Measurements from ENCODE around the gene CPEB2. TPM values are rescaled to one million over a fixed set of nuclear protein-coding genes. Genes with fewer than 3 reads are reported as not detected.

CPEB2 gene
- total RNA-seq, result 14.9 and 27.8 TPM in 2 replicates

- no peak for DNase-seq (ENCODE audit: extremely low read depth, low read depth, low spot score)
These were observed at the start of gene CPEB2 for GRCh38 chr4:15001869-15002658. Gene CPEB2, plus strand, starts transcription at chr4:15002481. Its CDS starts 193 bp downstream, at chr4:15002674.

DNA sequence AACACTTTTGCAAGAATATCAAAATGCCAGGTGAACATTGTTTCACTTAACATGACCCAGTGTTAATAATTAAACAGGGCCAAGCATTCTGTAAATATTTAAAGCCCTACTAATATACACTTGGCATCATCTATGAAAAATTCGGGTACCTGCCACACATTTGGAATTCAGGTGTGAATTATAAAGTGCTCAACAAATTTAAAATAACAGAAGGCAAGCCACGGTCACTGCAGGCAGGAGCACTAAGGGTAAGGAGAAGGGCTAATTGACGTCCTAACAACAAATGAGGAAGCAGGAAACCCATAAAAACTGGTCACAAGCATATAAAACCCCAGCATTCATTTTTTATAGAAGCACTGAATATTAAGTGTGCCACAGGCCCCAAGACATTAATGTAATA lies 43.8 kb upstream of the CPEB2 start:
- DNase-seq (ENCODE audit: extremely low read depth, low read depth, low spot score), result no peak

DNA sequence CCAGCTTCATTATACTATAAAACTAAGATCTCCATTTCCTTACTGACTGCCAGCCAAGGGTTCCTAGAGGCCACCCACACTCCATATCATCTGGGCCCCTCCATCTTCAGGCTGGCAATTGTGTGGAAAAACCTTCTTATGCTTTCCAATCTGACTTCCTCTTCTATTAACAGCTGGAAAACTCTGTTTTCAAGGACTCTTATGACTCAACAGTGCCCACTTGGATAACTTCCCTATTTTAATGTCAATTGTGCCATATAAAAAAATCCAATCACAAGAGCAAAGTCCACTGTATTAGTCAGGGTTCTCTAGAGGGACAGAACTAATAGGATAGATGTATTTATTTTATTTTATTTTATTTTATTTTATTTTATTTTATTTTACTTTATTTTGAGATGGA lies 41.0 kb upstream of the CPEB2 start:
- no peak for DNase-seq (ENCODE audit: extremely low read depth, low read depth, low spot score)

DNA sequence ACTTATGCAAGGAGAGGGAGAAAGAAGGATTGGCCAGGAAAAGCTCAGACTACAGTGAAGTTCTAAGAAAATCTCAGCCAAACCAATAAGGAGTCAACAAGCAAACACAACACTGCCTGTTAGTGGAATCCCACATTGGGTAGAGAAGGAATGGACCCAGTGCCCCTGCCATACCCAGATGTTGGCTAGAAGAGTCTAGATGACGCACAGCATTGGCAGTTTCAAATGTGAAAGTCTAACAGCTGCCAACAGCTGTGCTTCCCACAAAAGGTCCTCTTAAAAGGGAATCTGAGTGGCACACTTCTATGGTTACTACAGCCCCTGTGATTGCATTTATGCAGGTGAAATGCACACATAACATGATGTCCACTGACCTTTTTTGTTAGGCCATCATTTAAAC lies 37.2 kb upstream of the CPEB2 start:
- no peak for DNase-seq (ENCODE audit: extremely low read depth, low read depth, low spot score)

DNA sequence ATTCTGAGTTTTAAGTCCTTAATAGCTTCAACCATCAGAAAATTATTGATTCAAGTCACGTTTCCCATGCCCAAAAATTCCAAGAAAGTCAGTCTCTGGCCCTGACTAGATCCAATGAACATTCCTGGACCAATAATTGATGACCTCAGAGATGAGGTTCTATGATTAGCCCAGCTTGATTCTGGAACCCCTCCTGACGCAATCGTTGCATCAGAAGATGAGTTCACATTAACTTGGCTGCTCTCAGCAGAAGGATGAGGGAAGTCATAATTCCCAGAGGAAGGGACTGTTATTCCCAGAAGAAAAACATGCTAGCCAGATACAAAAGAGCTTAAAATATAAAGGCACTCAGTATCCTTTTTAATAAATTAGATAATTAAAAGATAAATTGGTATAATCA lies 34.3 kb upstream of the CPEB2 start:
- DNase-seq (ENCODE audit: extremely low read depth, low read depth, low spot score), result no peak

- no peak for DNase-seq (ENCODE audit: extremely low read depth, low read depth, low spot score)
These were observed 24.5 kb upstream of the CPEB2 start for GRCh38 chr4:14977830-14978229.

DNA sequence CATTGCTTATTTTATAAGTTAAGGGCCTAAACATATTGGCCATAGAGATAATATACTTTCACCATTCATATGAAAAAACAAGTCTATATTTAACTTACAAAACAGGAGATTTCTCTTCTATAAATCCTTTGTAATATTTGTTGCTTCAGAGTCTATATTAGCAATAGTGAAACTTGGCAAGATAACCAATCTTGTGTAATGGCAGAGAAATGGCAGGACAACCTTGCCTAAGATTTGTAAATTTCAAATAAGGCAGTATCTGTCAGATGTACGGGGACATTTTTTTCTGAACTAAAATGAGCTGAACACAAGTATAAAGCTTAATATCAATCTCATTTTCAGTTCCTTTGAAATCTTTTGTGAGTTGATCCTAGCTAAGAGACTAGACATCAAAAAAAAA lies 17.8 kb upstream of the CPEB2 start:
- no peak for DNase-seq (ENCODE audit: extremely low read depth, low read depth, low spot score)

- DNase-seq (ENCODE audit: extremely low read depth, low read depth, low spot score), result no peak
These were observed 17.1 kb upstream of the CPEB2 start for GRCh38 chr4:14985161-14985560.

DNA sequence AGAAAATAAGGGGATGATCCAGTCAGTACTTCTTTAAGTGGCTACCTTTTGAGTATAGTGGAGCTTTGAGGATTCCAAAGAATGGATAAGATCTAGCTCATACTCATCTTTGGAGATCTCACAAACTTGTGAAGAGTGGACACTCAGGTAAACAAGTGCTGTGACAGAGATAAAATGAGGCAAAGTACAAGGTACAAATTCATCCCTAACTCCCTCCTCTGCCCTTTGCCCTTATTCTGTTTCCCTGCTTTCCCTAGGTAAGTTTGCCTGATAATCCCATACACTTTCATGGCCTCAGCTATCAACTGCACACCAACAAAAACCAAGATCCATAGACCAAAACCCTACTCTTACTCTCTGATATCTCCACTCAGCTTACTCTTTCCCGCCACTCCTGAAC lies 16.4 kb upstream of the CPEB2 start:
- DNase-seq (ENCODE audit: extremely low read depth, low read depth, low spot score), result no peak

GRCh38 chr4:14987054-14987453 lies 15.2 kb upstream of the CPEB2 start:
- DNase-seq (ENCODE audit: extremely low read depth, low read depth, low spot score), result no peak

DNA sequence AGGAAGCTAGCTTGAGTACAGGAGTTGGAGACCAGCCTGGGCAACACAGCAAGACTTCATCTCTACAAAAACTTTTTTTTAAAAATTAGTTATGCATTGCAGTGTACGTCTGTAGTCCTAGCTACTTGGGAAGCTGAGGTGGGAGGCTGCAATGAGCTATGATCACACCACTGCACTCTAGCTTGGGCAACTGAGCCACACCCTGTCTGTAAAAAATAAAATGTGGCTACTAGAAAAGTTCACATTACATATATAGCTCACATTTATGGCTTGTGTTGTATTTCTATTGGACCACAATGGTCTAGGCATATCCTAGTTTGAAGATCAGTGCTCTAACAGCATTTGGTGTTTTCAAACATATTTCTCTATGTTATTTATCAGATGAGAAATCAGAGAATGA lies 11.8 kb upstream of the CPEB2 start:
- no peak for DNase-seq (ENCODE audit: extremely low read depth, low read depth, low spot score)

- DNase-seq (ENCODE audit: extremely low read depth, low read depth, low spot score), result no peak
These were observed 8.0 kb upstream of the CPEB2 start for GRCh38 chr4:14994242-14994641.

- DNase-seq (ENCODE audit: extremely low read depth, low read depth, low spot score), result no peak
These were observed 923 bp upstream of the CPEB2 start for GRCh38 chr4:15001248-15001868.

- DNase-seq (ENCODE audit: extremely low read depth, low read depth, low spot score), result no peak
These were observed 549 bp downstream of the CPEB2 start for GRCh38 chr4:15002659-15003400.

DNA sequence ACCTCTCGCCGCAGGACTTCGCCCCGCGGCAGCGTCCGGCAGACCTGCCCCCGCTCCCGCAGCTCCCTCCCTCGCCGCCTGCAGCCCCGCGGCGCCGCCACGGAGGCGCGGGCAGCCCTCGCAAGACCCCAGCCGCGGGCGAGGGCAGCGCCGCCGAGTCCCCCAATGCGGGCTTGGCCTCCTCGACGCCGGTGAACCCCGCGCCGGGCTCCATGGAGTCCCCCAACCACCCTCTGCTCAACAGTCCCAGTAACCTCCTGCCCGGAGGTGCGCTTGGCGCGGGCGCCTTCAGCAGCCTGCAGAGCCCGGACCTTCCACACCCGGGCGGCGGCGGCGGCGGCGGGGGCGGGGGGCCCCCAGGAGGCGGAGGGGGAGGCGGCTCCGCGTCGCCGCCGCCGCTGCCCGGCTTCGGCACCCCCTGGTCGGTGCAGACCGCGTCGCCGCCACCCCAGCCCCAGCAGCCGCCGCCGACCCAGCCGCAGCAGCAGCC lies 1.2 kb downstream of the CPEB2 start:
- no peak for DNase-seq (ENCODE audit: extremely low read depth, low read depth, low spot score)

- DNase-seq (ENCODE audit: extremely low read depth, low read depth, low spot score), result no peak
These were observed 1.8 kb downstream of the CPEB2 start for GRCh38 chr4:15003891-15004738.

- DNase-seq (ENCODE audit: extremely low read depth, low read depth, low spot score), result no peak
These were observed 2.5 kb downstream of the CPEB2 start for GRCh38 chr4:15004739-15005301.

GRCh38 chr4:15005474-15006115 lies 3.3 kb downstream of the CPEB2 start:
- no peak for DNase-seq (ENCODE audit: extremely low read depth, low read depth, low spot score)

DNA sequence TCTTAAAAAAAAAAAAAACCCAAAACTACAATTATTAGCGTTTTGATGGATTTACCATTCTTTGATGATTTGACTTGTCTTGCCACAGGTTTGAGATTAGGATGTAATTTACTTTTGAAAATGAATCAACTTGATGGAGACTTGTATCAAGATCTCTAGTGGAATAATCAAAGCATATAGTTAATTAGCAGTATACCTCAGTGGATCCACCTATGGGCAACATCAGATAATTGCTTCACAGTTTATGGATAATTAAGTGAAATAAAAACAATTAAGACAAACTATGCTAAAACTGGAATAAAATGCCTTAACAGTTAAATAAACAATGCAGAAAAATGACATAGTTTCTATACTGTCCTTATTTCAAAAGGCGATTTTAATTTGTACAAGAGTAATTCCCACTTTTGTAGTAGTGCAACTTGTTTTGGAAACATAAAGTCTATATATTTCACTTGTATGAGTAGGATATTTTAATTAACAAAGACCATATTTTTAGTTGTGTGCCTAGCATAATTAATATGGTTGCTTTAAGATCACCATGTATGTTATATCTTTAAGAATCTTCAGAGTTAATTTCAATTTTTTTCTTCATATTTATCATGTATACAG lies 4.2 kb downstream of the CPEB2 start:
- no peak for DNase-seq (ENCODE audit: extremely low read depth, low read depth, low spot score)

Measured in glomerular endothelial cell (primary cell).